ENCODE results near the gene FILIP1L. TPM values are rescaled to one million over a fixed set of nuclear protein-coding genes. Genes with fewer than 3 reads are reported as not detected.

Gene FILIP1L
- total RNA-seq, 4 donors from 2014 or later = 87.1 to 115 (median 99.6) TPM

DNA sequence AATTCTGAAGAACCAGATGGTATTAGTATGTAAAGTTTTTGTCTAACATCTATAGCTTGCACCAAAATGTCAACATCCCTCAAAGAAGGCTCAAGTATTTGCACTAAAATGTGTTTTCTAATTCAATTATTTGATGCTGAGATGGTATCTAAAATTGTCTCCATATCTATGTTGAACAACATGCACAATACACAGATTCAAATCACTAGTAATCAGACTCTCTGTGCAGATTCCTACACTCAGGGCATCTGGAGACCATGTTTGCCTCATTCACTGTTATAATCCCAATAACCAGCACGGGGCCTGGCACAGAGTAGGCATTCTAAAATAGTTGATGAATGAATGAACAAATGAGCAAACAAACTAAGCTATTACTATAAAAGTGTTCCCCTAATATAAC is 2.6 kb downstream of the FILIP1L start:
- TF ChIP-seq, protein P1, sequence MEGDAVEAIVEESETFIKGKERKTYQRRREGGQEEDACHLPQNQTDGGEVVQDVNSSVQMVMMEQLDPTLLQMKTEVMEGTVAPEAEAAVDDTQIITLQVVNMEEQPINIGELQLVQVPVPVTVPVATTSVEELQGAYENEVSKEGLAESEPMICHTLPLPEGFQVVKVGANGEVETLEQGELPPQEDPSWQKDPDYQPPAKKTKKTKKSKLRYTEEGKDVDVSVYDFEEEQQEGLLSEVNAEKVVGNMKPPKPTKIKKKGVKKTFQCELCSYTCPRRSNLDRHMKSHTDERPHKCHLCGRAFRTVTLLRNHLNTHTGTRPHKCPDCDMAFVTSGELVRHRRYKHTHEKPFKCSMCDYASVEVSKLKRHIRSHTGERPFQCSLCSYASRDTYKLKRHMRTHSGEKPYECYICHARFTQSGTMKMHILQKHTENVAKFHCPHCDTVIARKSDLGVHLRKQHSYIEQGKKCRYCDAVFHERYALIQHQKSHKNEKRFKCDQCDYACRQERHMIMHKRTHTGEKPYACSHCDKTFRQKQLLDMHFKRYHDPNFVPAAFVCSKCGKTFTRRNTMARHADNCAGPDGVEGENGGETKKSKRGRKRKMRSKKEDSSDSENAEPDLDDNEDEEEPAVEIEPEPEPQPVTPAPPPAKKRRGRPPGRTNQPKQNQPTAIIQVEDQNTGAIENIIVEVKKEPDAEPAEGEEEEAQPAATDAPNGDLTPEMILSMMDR (IDR thresholded peaks at IDR 0.05 in 4 of 5, conservative IDR thresholded peaks at IDR 0.05 in 1 of 5) = no peak
- TF ChIP-seq POLR2A (IDR thresholded peaks at IDR 0.05) = no peak
- no peaks in the 10 kb centered on the region for H3K9me3 ChIP-seq
- no peaks in the 10 kb centered on the region for H3K27me3 ChIP-seq
- no peaks in the 10 kb centered on the region for H3K36me3 ChIP-seq
- in situ Hi-C loops (cut with MboI; ENCODE audit: low sequenced_read_pairs in 4 of 4) = no loop called here
- H3K4me3 ChIP-seq = peak overlapping the region; percentile 26 to 46 (median 34)
- H3K4me1 ChIP-seq = peaks cover 47 to 75% of the 10 kb centered on the region in 2 donors
- intact Hi-C loops (cut with DNase I; ENCODE audit: low total_unique reads) = loop anchor here (5.0 kb wide), 1 partner anchor 139 kb away; no protein-coding TSS in a partner anchor
- no peak for DNase-seq
- no peak for ATAC-seq
- peak overlapping the region; percentile 84 to 92 (median 86) for H3K27ac ChIP-seq

DNA sequence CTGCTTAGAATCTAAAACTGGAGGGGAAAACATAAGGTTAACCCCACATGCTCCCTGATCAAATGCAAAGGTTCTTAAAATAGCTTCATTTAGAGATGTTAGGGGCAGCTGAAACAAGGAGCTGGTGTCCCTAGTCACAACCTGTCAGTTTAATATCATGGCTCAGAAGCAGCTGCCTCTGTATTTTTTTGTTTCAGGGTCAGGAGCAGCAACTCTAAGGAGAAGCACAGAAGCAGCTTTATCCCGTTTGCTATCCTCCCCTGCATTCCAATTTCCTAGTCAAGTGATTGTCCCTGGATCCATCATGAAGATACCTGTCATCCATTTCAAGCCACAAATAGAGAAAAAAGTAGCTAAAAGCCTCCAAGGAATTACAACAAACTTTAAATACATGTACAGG is 4.1 kb downstream of the FILIP1L start:
- TF ChIP-seq POLR2A (IDR thresholded peaks at IDR 0.05) = no peak
- TF ChIP-seq, protein P1 (IDR thresholded peaks at IDR 0.05 in 4 of 5, conservative IDR thresholded peaks at IDR 0.05 in 1 of 5) = no peak
- Histone ChIP-seq H3K4me1 (peaks cover 62 to 86% of the 10 kb centered on the region in 2 donors), H3K36me3 (no peaks in the 10 kb centered on the region), H3K4me3 (peak overlapping the region; percentile 8 to 46 (median 38)), H3K27me3 (no peaks in the 10 kb centered on the region), H3K27ac (peak overlapping the region; percentile 84 to 92 (median 86)), H3K9me3 (no peaks in the 10 kb centered on the region)
- intact Hi-C loops (cut with DNase I; ENCODE audit: low total_unique reads) (loop anchor here (5.0 kb wide), 1 partner anchor 138 kb away; no protein-coding TSS in a partner anchor), in situ Hi-C loops (cut with MboI; ENCODE audit: low sequenced_read_pairs in 4 of 4) (no loop called here)
- DNase-seq (no peak), ATAC-seq (no peak)

DNA sequence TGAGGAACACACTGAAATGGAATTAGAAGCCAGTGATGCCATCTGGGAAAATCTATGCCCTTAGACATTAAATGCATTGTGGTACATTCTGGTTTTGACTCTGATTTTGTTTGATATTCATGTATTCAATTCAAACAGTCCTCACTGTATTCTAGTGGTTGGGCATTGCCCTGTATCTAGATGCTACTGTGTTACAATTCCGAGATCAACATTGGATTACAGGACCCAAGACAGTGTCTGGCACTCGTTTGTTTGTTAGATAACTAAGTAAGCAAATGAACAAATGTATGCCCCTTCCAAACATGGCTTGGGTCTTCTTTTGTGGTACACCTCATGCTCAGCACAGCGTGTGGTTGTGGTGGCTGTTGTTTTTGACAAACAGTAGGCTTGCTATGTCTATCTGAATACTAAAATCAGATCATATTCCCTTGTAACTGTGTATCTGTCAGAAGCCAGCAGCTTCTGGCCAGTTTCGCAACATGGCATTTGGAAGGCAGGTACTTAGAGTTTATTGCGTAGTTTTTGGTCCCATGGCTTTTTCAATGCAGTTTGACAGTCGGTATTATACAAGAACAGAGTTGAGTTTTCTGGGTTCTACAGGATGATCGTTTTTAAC is 5.7 kb downstream of the FILIP1L start:
- Histone ChIP-seq H3K4me1 (peaks cover 72 to 87% of the 10 kb centered on the region in 2 donors), H3K36me3 (no peaks in the 10 kb centered on the region), H3K4me3 (peak overlapping the region; percentile 19 to 46 (median 25)), H3K9me3 (no peaks in the 10 kb centered on the region), H3K27ac (peak overlapping the region; percentile 84 to 92 (median 86)), H3K27me3 (no peaks in the 10 kb centered on the region)
- in situ Hi-C loops (cut with MboI; ENCODE audit: low sequenced_read_pairs in 4 of 4) = no loop called here
- ATAC-seq (peak; percentile 75 to 79), DNase-seq (peak; percentile 72 to 76)
- TF ChIP-seq POLR2A (IDR thresholded peaks at IDR 0.05) = no peak
- TF ChIP-seq, protein P1 (IDR thresholded peaks at IDR 0.05 in 4 of 5, conservative IDR thresholded peaks at IDR 0.05 in 1 of 5) = no peak
- intact Hi-C loops (cut with DNase I; ENCODE audit: low total_unique reads) = no loop called here

DNA sequence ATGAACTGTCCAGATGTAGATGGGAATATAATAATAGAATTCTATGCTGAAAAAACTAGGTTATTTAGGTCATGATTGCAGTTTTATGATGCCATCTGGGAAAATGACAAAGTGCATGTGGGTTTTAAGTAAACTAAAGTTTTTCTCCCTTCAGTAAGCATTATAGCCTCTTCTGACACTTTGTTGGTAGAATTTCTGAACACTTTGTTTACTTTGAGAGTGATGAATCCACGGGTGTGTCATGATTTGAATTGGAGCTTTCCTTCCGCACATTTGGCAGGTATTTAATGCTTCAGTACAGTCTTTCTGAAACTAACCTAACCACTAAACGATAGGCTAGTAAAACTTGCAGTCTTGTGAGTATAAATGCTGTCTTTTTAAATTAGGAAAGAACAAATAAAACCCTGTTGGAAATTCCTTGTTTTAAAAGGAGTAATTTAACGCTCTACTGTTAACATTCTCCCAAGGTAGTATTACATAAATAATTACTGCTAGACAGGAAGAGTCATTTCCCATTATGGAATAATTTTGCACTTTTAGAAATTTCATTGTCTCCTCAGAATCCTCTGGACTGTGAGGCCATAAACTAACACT is 7.0 kb downstream of the FILIP1L start:
- in situ Hi-C loops (cut with MboI; ENCODE audit: low sequenced_read_pairs in 4 of 4) = no loop called here
- Histone ChIP-seq H3K9me3 (no peaks in the 10 kb centered on the region), H3K36me3 (no peaks in the 10 kb centered on the region), H3K27ac (peak overlapping the region; percentile 84 to 92 (median 86)), H3K4me3 (no peak overlapping the region), H3K4me1 (peaks cover 85 to 93% of the 10 kb centered on the region in 2 donors), H3K27me3 (no peaks in the 10 kb centered on the region)
- ATAC-seq (no peak), DNase-seq (no peak)
- TF ChIP-seq POLR2A (IDR thresholded peaks at IDR 0.05) = no peak
- TF ChIP-seq, protein P1 (IDR thresholded peaks at IDR 0.05 in 4 of 5, conservative IDR thresholded peaks at IDR 0.05 in 1 of 5) = no peak
- intact Hi-C loops (cut with DNase I; ENCODE audit: low total_unique reads) = no loop called here
